IPS DF 19.7 (cell line): Measurements from ENCODE around the gene ZNF462.
"Not testable (repeated sequence)": the region's sequence is repeated elsewhere in the genome, so short reads cannot be mapped to it uniquely, and the experiment has no call there.

Experiments
- DNase-seq: peaks from one replicate; pipeline ENCODE4 v3.0.0-alpha.2; 2013; ENCODE audit warnings: low read depth, low spot score

Gene ZNF462

DNA sequence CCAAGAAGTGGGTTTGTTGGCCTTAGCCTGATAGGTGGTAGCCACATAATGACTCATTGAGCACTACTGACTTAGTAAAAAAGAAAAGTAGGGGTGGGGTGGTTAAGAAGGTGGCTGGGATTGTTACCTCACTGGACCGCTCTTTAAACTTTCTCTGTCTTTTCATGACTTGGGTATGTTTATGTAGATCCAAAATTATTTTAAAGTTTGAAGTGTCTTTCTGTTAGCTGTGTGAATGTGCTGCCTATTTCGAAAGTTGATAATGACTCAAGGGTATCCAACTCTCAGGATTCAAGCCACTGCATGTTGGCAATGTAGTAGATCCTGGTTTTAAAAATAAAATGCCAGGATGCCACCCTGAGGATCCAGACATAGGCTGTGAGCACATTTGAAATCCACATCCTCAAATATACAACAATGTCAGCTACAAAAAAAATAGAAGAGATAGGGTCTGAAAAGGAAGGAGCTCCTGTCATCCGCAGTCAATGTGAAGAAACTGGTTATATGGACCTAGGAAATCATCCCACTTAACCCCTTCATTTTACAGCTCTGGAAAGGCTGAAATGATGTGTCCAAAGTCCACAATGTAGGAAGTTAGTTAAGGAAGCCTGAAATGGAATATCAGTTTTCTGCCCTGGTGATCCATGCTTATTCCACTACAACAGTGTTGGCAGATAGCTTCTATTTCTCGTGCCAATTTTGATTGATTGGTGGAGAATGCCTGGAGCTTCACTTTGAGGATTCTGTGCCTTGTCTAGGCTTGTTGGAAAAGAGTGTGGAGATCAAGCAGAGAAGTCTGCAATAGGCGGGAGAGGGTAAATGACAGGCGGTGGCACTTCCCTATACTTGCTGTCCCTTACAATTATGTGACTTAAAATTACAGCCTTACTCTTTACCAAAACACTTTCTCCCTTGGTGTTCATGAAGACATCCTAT lies 23.4 kb downstream of the ZNF462 start:
- no peak for DNase-seq

DNA sequence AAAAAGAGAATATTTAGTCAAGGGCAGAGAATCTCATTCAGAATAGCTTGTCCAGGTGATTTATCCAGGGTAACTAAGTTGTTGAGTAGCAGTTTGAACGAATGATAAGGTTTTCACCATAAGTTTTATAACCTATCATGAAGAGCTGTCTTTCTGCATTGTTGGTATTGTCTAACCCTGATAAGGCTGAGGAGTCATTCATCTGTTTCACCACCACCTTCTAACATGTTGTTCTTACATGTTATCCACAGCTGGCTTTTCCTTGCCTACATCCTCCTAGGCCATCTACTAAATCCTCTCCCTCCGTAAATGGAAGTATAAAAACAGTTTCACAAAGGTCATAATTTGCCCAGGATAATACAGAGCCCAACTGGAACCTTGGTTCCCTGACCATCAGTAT lies 24.1 kb downstream of the ZNF462 start:
- DNase-seq = no peak

DNA sequence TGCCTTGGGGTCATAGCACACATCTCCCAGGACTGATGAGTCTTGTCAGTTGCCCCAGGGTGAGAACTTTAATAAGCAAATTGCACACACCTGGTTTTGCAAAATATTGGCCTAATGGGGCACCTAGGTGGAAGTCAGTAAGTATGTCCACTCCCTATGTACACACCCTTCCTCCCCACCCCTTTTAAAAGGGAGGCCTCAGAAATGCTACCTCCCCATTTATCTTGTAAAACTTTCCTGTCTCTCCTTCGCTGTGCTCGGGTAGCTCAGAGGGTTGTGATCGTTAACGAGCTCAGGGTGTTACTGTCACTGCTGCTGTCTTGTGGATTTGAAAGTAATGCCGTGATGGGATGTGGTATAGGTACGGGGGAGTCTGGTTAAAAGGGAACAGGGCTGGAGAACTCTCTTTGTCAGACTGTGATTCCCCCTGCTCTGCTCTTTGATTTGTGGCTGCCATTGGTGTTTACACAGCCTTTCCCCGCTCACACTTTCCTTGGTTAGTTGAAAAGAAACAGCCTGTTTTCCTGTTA lies 26.2 kb downstream of the ZNF462 start:
- no peak for DNase-seq

DNA sequence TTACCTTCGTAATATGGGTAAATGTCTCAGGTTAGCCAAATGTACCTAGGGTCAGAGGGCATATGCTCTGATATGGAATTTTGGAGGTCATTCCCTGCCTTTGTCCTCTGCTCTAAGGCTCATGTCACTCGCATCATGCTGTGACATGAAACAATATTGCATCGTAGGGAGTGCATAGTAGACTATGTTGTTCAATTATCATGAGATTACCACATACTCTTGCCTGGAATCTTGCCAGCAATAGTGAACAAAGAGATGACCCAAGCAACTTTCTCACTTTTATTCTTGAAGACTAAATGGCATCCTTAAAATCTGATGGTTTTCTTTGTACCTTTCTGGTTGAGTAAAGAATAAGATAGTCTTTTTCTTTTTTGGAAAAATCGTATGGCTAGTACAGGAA lies 27.6 kb downstream of the ZNF462 start:
- no peak for DNase-seq

DNA sequence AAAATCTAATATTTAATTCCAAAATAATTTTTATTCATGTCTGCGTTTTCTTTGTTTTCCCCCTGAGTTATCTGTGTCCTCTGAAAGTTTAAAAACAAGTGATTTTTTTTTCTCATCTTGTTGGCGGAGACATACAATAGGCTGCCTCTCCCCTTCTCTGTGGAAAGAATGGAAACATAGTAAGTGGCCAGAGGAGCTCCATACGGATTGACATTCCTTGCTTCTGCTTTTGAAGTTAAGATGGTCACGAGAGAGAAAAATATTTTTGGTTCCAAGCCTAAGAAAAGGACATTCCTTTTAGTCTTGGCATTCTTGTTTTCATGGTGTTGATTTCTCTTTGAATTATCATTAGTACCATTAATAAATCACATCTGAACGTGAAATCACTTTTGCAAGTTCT lies 28.3 kb downstream of the ZNF462 start:
- DNase-seq = no peak

DNA sequence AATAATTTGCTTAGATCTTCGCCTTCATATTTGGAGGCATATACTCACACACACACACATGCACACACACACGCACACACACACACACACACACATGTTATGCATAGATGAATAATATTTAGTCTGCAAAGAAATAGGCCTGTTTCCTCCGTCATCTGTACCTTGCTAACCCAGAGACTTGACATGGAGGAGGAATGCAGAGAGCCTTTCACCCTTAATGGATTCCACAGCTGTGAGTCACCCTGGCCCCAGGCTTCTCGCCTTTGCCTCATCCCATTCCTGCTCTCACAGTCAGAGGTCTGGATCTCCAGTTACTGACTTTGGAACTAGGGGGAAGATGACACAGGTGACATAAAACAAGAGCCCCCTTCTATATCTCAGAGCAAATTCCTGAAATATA lies 29.7 kb downstream of the ZNF462 start:
- DNase-seq = peak; percentile 85

DNA sequence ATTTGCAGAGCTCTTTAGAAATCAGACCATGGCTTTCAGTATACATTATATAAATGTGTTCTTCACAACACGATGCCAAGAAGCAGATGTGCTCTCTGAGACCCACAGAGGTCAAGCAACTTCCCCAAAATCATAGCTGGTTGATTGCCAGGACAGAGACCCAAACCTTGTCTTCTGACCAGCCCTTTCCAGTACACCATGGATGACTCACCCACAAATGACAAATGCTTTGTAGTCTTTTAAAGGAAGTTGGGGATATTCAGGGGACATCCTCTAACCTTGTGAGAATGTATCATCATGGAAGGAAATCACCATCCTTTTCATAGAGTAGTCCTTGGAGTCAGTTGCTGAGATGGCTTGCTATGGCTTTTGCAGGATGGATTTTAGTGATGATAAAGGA lies 30.1 kb downstream of the ZNF462 start:
- no peak for DNase-seq

DNA sequence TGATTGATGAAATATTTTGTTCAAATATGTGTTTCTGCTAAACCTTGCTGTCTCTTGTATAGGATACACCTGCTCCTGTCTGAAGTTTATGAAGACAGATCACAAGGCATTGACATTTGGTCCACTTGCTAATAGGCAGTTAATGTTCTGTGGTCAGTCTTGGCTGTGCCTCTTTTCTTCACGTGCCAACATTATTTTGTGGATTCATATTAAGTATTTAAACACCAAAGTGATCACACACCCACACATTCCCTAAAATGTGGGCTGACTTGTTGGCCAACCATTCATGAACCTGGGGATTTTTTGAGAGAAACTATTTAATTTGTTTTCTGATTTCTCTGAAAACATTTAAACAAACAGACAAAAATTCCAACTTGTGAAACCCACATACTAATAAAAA lies 33.7 kb downstream of the ZNF462 start:
- no peak for DNase-seq

DNA sequence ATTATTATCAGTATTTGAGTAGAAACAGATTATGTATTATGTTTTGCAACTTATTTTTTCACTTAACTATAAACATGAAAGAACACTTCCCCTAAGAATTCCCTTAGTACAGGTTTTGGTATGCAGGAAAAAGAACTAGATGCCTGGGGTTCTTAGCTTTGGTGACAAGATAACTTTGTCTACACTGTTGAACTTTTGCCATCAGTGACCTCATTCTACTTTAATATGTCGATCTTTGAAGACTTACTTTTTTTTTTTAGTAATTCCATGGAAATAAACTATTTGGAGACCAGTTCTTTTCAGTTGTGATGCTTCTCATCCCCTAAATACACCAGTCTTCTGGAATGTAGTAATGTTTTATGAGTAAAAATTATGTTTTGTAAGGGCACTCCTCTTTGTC lies 34.3 kb downstream of the ZNF462 start:
- no peak for DNase-seq

DNA sequence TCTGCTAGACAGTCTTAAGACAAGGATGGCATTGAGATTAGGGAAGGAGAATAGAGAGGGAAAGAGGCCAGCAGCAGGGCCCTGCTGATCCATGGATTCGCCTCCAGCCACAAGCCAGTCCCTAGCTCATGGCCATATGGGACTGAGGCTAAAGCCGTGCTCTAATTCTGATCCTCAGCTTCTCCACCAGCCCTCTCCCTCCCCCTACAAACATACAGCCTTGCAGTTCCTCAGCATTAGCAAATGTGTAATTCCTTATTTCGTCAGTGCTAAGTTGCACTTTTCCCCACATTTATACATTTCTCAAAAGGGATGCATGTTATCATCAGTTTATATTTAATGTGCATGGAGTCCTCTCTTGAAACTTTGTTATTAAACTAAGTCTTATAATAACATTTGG lies 34.8 kb downstream of the ZNF462 start:
- no peak for DNase-seq

DNA sequence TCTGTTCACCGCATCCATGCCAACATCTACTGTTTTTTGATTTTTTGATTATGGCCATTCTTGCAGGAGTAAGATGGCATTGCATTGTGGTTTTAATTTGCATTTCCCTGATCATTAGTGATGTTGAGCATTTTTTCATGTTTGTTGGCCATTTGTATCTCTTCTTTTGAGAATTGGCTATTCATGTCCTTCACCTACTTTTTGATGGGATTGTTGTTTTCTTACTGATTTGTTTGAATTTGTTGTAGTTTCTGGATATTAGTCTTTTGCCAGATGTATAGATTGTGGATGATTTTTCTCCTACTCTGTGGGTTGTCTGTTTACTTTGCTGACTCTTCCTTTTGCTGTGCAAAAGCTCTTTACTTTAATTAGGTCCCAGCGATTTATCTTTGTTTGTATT lies 37.6 kb downstream of the ZNF462 start:
- DNase-seq = not testable (repeated sequence)

DNA sequence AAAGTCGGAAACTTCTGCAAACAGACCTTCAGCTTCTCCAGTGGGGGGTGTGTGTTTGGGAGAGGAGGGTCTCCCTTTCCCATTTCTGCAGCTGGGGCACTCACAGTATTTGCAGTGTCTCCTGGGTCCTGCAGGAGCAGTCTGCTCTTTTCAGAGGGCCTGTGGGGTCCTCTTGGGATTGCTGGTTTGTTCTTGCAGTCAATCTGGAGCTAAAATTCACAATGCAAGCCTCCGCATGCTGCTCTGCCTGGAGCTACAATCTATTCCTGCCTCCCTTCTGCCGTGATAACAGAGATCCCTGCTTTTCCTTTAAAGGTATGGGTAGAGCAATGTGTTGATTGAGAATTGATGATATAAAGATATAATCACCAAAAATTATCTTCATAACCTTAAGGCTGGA lies 43.2 kb downstream of the ZNF462 start:
- DNase-seq = no peak

DNA sequence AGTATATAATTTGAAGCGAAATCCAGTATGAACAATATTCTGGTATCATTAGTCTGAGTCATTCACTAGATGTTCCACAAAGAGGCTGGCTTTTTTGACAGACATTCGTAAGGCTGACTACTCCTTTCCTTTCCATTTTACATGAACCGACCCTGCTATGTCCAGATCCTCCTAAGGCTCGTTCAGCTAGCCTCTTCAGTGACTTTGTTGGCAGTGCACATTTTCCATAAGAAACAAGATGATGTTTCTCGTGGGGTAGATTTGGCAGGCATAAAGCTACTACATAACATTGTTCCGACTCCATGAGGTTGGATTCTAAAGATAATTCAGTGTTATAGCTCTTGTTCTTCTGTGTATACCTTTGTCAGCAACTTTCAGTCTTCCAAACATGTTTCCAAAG lies 49.0 kb downstream of the ZNF462 start:
- no peak for DNase-seq

DNA sequence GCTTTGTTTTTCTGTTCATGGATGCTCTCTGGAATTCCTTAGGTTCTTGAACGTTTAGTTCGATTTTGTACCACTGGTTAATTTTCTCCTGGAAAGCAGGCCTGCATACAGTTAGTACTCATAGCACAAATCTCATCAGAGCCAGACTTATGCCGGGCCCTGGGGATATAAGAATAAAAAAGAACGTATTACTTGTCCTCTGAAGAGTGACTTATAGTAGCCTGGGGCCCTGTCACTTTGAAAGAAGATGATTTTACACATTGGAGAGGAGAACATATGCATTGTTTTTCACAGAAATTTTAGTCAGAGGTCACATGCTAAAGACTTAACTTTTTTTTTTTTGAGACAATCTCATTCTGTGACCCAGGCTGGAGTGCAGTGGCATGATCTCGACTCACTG lies 50.3 kb downstream of the ZNF462 start:
- no peak for DNase-seq

DNA sequence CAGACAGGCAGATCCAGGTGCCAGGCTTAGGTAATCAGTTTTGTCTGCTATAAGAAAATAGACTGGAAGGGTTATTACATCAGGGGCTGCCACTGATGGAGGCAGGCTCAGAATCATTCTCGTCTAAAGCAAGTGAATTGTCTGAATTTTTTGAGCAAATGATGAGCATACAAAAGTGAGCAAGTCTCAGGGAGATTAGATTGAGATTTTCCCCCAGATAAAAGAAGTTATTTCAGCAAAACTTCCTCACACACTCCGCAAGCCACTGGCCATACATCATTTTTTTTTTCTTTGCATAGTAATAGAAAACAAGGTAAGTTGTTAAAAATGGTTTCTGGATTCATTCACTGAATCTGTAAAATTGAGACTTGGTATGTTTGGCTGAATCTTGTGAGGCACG lies 52.9 kb downstream of the ZNF462 start:
- DNase-seq = no peak

DNA sequence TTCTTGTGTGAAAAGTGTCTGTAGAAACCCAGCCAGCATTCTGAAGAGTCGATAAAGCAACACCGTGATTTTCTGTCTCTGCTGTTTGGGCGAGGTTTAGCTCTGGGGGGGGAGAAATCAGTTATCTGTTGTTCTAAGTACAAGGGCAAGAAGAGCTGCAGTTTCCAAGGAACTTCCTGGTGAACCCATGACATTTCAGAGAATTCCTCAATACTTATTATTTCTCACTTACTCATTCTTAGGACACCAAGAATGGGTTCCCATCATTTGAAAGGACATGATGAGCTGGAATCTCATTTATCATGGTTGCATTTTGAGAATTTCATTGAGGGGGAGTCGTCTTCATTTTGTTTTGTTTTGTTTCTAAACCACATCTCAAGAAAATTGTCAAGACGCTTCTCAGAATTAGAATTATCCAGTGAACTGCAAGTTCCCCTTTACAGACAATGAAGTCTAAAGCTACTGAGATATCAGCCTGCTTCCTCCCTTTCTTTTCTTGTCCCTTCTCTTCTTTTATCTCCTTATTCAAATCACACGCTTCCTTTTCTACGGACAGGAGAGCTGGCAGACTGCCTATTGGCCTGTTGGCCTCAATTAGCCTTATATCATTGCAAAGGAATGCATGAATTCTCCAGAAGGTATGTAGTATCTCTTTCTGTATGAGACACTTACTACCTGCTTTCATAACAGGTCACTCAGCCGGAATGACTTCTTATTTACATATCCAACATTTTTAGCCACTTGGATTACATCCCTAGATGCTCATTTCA lies 53.7 kb downstream of the ZNF462 start:
- peak; percentile 35 for DNase-seq

DNA sequence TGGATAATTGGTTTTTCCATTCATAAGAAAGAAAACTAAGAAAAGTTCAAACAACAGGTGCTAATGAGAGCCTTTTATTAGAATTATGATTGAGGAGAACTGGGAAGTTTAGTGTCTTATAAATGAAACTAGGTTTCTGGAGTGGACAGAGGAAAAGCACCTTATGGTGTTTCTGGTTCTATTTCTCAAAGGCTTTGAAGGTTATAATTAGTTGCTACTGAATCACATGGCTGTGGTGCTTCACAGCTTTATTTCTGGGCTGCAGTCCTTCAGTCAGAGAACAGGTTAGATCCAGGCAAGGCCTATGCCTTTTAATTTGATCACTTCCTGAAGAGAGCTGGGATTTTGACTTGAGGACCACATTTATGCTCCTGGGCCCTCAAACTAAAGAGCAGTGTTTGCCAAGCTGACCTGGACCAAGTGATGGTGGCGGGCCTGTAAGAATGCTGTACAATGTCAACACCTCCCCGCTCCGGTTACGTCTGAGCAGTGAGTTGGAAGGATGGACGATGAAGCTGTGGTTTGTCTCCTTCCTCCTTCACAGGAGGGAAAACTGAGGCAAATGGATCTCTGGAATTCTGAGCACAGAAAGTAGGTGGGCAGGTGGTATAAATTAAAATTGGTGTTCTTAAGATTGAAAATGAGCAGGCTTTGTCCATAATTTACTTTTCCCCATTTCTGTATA lies 56.0 kb downstream of the ZNF462 start:
- DNase-seq = no peak

DNA sequence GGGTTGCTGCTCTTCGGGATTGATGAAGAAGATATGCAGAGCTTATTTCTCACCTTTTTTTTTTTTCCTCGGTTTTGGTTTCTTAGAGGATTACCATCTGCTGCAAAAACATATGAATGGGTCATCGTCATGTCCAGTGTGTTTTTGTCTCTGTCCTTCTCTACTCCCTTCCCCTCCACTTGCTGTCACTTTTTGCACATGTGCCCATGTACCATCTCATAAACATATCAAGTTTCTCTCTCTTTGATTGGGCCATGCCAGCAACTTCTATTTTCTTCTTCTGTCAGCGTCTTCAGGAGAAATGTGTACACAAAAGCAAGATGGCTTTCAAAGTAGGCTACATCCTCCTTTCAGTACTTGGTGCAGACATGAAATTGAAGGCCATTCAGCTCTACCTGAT lies 57.1 kb downstream of the ZNF462 start:
- no peak for DNase-seq

DNA sequence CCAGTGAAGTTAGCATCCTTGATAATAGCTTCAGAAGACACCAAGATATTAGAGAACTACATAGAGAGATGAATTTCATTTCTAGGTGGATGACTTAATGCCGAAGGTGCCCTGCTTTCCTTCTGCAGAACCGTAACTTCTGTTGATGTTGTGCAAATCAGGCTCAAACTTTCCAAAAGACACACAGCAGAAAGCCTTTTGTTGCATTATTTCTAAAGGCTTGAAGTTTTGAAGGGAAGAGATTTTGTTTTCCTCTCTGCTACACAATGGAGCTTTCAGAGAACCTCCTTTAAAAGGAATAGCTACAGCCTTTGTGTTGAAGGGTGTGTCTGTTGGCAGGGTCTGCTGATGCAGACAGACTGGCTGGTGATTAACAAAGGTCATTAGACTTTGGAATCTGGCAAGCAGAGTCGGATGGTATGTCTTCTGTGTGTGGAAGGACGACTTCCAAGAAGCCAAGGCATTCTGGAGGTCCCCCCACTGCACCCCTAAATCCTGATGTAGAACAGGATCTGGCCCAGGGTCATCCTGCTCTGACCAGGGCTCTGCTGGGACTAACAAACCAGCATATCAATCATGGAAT lies 57.8 kb downstream of the ZNF462 start:
- no peak for DNase-seq

DNA sequence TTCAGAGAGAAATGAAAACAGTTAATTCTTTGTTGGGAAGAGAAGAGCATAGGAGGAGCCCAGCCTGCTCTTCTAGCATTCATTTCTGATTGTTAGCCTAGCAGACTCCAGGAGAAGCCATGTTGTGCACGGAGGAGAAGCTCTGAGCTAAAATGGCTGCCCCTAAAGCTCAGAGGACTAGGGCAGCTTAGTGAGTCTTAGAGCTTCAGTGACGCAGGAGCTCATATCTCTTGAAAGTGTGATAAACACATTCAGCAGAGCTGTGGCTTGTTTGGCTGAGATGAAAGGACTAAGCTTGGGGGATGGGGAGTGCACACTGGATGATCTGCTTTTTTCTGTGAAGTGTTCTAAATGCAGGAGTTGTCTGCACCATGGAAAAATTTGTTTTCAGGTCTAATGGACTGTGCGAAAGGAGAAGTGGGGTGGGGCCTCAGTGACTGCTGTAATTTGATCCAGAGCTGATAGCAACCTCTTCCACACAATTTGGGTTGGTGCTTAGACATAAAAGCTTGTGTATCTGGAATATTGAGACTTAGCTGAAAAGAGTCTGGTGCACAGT lies 58.5 kb downstream of the ZNF462 start:
- no peak for DNase-seq

DNA sequence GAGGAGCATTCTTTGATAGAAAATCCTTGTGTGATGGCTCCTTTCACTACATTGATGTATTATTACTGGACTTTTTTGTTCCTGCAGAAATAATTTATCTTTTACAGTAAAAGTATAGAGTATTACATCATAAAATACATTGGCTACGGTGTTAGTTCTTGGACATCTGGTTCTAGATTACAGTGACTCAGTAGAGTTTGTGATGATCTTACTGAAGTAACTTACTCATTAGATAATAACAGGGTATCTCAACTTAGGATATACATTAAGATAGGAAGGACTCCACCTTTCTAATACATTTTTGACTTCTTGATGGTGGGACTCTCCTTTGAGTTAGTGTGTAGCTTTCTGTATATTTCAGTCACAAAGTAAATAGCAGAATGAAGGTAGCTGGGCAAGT lies 59.1 kb downstream of the ZNF462 start:
- DNase-seq = no peak
